A549 (cell line): Measurements from ENCODE around the gene IGF1R. TPM values are rescaled to one million over a fixed set of nuclear protein-coding genes. Genes with fewer than 3 reads are reported as not detected.

Experiments
- ATAC-seq, 2 experiments: fragments of 200-7000 bp in 1 of 2; fragments of >200 bp in 1 of 2; cut with Nextera tagmentation in 1 of 2; cut with Tn5 transposase in 1 of 2; 3 replicates each; pipeline versions ENCODE4 v1.8.0 to v1.9.1; 2018 to 2020; ENCODE audit warnings: mild to moderate bottlenecking in 1 of 2, moderate library complexity in 1 of 2
- CTCF ChIA-PET: fragments of 300-600 bp; sonication (Branson Sonifier 250); formaldehyde crosslinking; extraction: SDS; loops from one replicate; lab custom pipeline; 2021; ENCODE audit warnings: antibody characterized with exemption, inconsistent platforms; lab: Yijun Ruan, JAX
- POLR2A ChIA-PET: fragments of 350-600 bp; formaldehyde crosslinking; extraction: SDS; loops from one replicate; lab custom pipeline; 2021; ENCODE audit warnings: antibody characterized with exemption, inconsistent platforms; lab: Yijun Ruan, JAX
- DNase-seq, 2 experiments: peaks; one replicate each; pipeline versions ENCODE4 v3.0.0 to v3.0.0-alpha.2; 2011 to 2016; ENCODE audit warnings: low read depth in 1 of 2, low spot score in 1 of 2
- FAIRE-seq: peaks from 2 replicates; lab custom pipeline; 2011; peaks lifted over from hg19 to GRCh38; lab: Jason Lieb, UNC
- H3K27ac ChIP-seq, 2 experiments: fragments of >200 bp; sonication (Bioruptor Twin); formaldehyde crosslinking; 3 replicates each; pipeline ENCODE4 v1.5.1; 2016 to 2017
- H3K4me1 ChIP-seq: fragments of >200 bp; sonication (Bioruptor Twin); formaldehyde crosslinking; 3 replicates; pipeline ENCODE4 v1.6.1; 2016
- H3K4me2 ChIP-seq: fragments of >200 bp; sonication (Bioruptor Twin); formaldehyde crosslinking; 3 replicates; pipeline ENCODE4 v1.6.1; 2016
- H3K4me3 ChIP-seq: fragments of >200 bp; sonication (Bioruptor Twin); formaldehyde crosslinking; 3 replicates; pipeline ENCODE4 v1.5.1; 2016
- H3K9me3 ChIP-seq: fragments of >200 bp; sonication (Bioruptor Twin); formaldehyde crosslinking; 3 replicates; pipeline ENCODE4 v1.6.1; 2016
- BCL3 ChIP-seq: fragments of >200 bp; sonication (Bioruptor Twin); formaldehyde crosslinking; IDR thresholded peaks from 3 replicates; pipeline ENCODE4 v1.6.1; 2016
- BHLHE40 ChIP-seq: IDR thresholded peaks from 2 replicates; pipeline ENCODE4 v1.6.1; 2012; ENCODE audit warnings: low read depth, low read length, inconsistent platforms
- CBX8 ChIP-seq: fragments of 200-600 bp; sonication (generic); IDR thresholded peaks from 2 replicates; pipeline ENCODE4 v1.6.1; 2016
- CHD4 ChIP-seq: fragments of 200-600 bp; sonication (generic); IDR thresholded peaks from 2 replicates; pipeline ENCODE4 v1.6.1; 2016; ENCODE audit warnings: antibody characterized with exemption, mild to moderate bottlenecking, borderline replicate concordance
- EP300 ChIP-seq, 2 experiments: fragments of >200 bp; sonication (Bioruptor Twin); formaldehyde crosslinking; IDR thresholded peaks; 2 replicates in 1 of 2; 3 replicates in 1 of 2; pipeline ENCODE4 v1.6.1; 2016 to 2017
- ESRRA ChIP-seq: fragments of 150-350 bp; IDR thresholded peaks from 2 replicates; pipeline ENCODE4 v1.6.1; 2014; ENCODE audit warnings: mild to moderate bottlenecking, low read length, borderline replicate concordance
- HES2 ChIP-seq: fragments of >200 bp; sonication (Bioruptor Twin); formaldehyde crosslinking; IDR thresholded peaks from 2 replicates; pipeline ENCODE4 v1.6.1; 2016
- JUN ChIP-seq, 2 experiments: fragments of >200 bp; sonication (Bioruptor Twin); formaldehyde crosslinking; IDR thresholded peaks; 2 replicates in 1 of 2; 3 replicates in 1 of 2; pipeline ENCODE4 v1.6.1; 2016 to 2017
- JUNB ChIP-seq: fragments of >200 bp; sonication (Bioruptor Twin); formaldehyde crosslinking; IDR thresholded peaks from 2 replicates; pipeline ENCODE4 v1.6.1; 2016
- KDM1A ChIP-seq: fragments of 200-600 bp; sonication (generic); IDR thresholded peaks from 2 replicates; pipeline ENCODE4 v1.6.1; 2016; ENCODE audit warnings: low read depth, mild to moderate bottlenecking
- NFE2L2 ChIP-seq: fragments of 150-350 bp; conservative IDR thresholded peaks from 2 replicates; pipeline ENCODE4 v1.6.1; 2014; ENCODE audit warnings: low read length
- NR3C1 ChIP-seq: fragments of >200 bp; sonication (Bioruptor Twin); formaldehyde crosslinking; IDR thresholded peaks from 3 replicates; pipeline ENCODE4 v1.6.1; 2017
- REST ChIP-seq: fragments of 200-600 bp; sonication (generic); IDR thresholded peaks from 2 replicates; pipeline ENCODE4 v1.6.1; 2016; ENCODE audit warnings: antibody characterized with exemption, mild to moderate bottlenecking, moderate library complexity
- RFX5 ChIP-seq: fragments of 450-650 bp; IDR thresholded peaks from 2 replicates; pipeline ENCODE4 v1.7.1; 2014; ENCODE audit warnings: antibody characterized with exemption, mild to moderate bottlenecking, moderate library complexity
- TFCP2L1 ChIP-seq: fragments of 250-450 bp; sonication (Bioruptor Pico); IDR thresholded peaks from 2 replicates; pipeline ENCODE4 v1.5.0; 2021; ENCODE audit warnings: mild to moderate bottlenecking
- WGBS: methylation state at CpG from one replicate; pipeline ENCODE4 v1.1.6; 2017; ENCODE audit errors: missing lambda C conversion rate; 5-methylcytosine and 5-hydroxymethylcytosine counted together
- polyA plus RNA-seq, 4 experiments: library from polyadenylated mRNA; depleted of rRNA in 3 of 4; stranded (reverse); fragments of >200 nt; fragmentation: RNase III in 1 of 4; extraction: RNeasy Plus Mini Kit Qiagen cat#74134 plus additional on column Dnase treatment in 1 of 4; gene quantifications; 2 replicates in 3 of 4; 3 replicates in 1 of 4; pipeline ENCODE4 v1.2.3, GENCODE V29; 2011 to 2017

IGF1R gene
- polyA plus RNA-seq, 2 of the 4 experiments (the other 2 are of a cell fraction) = 42.6 to 69.5 TPM

- ATAC-seq = no peak
- CTCF ChIA-PET = interaction anchor here (1.4 kb wide), 1 partner anchor 23 kb away, joined by 4 read pairs; no protein-coding TSS in a partner anchor
- POLR2A ChIA-PET = no interaction called here
- 87% methylated on average over 11 of the region's 11 CpGs for WGBS
- peak overlapping the region in 1 of 2 experiments; percentile 65; a peak in 2 of 6 replicates for H3K27ac ChIP-seq
- no peaks in the 10 kb centered on the region for H3K9me3 ChIP-seq
- peaks cover 90% of the 10 kb centered on the region for H3K4me1 ChIP-seq
- TF ChIP-seq NFE2L2 = no peak
- TF ChIP-seq EP300 (IDR thresholded peaks at IDR 0.05) = no peak
- no peak for TF ChIP-seq CBX8
- TF ChIP-seq JUN (IDR thresholded peaks at IDR 0.05) = no peak
- FAIRE-seq = no peak
- no peak overlapping the region for H3K4me3 ChIP-seq
- H3K4me2 ChIP-seq = peak overlapping the region; percentile 52
- DNase-seq = no peak
These were observed 69.6 kb downstream of the IGF1R start for GRCh38 chr15:98717942-98718341.

- FAIRE-seq = no peak
- no peak overlapping the region for H3K4me3 ChIP-seq
- POLR2A ChIA-PET = interaction anchor here (1.6 kb wide), 1 partner anchor 13 kb away, joined by 3 read pairs; no protein-coding TSS in a partner anchor
- H3K27ac ChIP-seq = peak overlapping the region; percentile 8 to 65; a peak in 4 of 6 replicates
- TF ChIP-seq ESRRA = no peak
- no peak for TF ChIP-seq RFX5
- no peak for TF ChIP-seq CHD4
- no peak for TF ChIP-seq TFCP2L1
- no peak for TF ChIP-seq BCL3
- TF ChIP-seq KDM1A = no peak
- TF ChIP-seq JUNB = no peak
- TF ChIP-seq CBX8 = no peak
- H3K9me3 ChIP-seq = no peaks in the 10 kb centered on the region
- CTCF ChIA-PET = interaction anchor here (0.9 to 2.9 kb wide), 9 partner anchors 7 to 63 kb away, joined by 3 to 8 read pairs (median 4); no protein-coding TSS in a partner anchor
- DNase-seq = no peak
- H3K4me2 ChIP-seq = peak overlapping the region; percentile 52
- WGBS = 69% methylated on average over 10 of the region's 10 CpGs
- H3K4me1 ChIP-seq = peaks cover 90% of the 10 kb centered on the region
- no peak; a peak in 1 of 6 replicates for ATAC-seq
These were observed 70.2 kb downstream of the IGF1R start for GRCh38 chr15:98718426-98719136.

- Histone ChIP-seq H3K4me1 (peaks cover 94% of the 10 kb centered on the region), H3K4me3 (no peak overlapping the region), H3K9me3 (no peaks in the 10 kb centered on the region), H3K4me2 (peak overlapping the region; percentile 52), H3K27ac (peak overlapping the region; percentile 8 to 65; a peak in 5 of 6 replicates)
- ChIA-PET CTCF (interaction anchor here (0.9 to 2.9 kb wide), 12 partner anchors 8 to 200 kb away, joined by 3 to 8 read pairs (median 3); no protein-coding TSS in a partner anchor), POLR2A (interaction anchor here (1.6 kb wide), 1 partner anchor 14 kb away, joined by 3 read pairs; no protein-coding TSS in a partner anchor)
- no peak for DNase-seq
- ATAC-seq = peak in 1 of 2 experiments; percentile 31; a peak in 3 of 6 replicates
- 62% methylated on average over 5 of the region's 5 CpGs for WGBS
- FAIRE-seq = no peak
- TF ChIP-seq CHD4 (no peak), REST (no peak), HES2 (no peak), EP300 (IDR thresholded peaks at IDR 0.05) (no peak), NR3C1 (no peak), BHLHE40 (no peak)
These were observed 70.9 kb downstream of the IGF1R start for GRCh38 chr15:98719137-98719740.
